HCT116 (cell line): ENCODE results near the gene NAV1. TPM values are rescaled to one million over a fixed set of nuclear protein-coding genes. Genes with fewer than 3 reads are reported as not detected.

Source experiments
- ATAC-seq: fragments of 200-7000 bp; cut with Tn5 transposase; 2 replicates; pipeline ENCODE4 v1.9.1; 2020; ENCODE audit warnings: mild to moderate bottlenecking, moderate library complexity
- BruUV-seq: library from RNA; stranded (reverse); fragments of 400-500 nt; replicated peaks from 2 replicates; lab custom pipeline; 2021; lab: Mats Ljungman, UMichigan
- CTCF ChIA-PET: fragments of 300-600 bp; sonication (Branson Sonifier 250); formaldehyde crosslinking; loops from one replicate; lab custom pipeline; 2021; ENCODE audit warnings: antibody characterized with exemption; lab: Charles Lee
- POLR2A ChIA-PET: fragments of 300-600, 350-600 bp; sonication (Branson Sonifier 250); formaldehyde crosslinking; loops from one replicate; lab custom pipeline; 2021; ENCODE audit warnings: antibody characterized with exemption; lab: Charles Lee
- RAD21 ChIA-PET, 2 experiments: fragments of 300-600 bp; sonication (Branson Sonifier 250); formaldehyde crosslinking; loops; one replicate each; lab custom pipeline; 2023; ENCODE audit warnings: low total read pairs in 2 of 2; ENCODE audit not compliant: uncharacterized antibody in 2 of 2, unreplicated experiment in 2 of 2, low non-redundant PET in 1 of 2; lab: Charles Lee
- DNase-seq: peaks from one replicate; pipeline ENCODE4 v3.0.0-alpha.2; 2010; ENCODE audit warnings: low read depth, low spot score
- H2AFZ ChIP-seq: fragments of 200-600 bp; shearing (Covaris generic), sonication (generic); 2 replicates; pipeline ENCODE4 v1.6.1; 2017; ENCODE audit warnings: low read depth, mixed run types, mixed read lengths, antibody characterized with exemption, low read length; ENCODE audit not compliant: poor library complexity, severe bottlenecking
- H3K27ac ChIP-seq: 2 replicates; pipeline ENCODE4 v1.5.1; 2012; ENCODE audit warnings: low read depth, low read length
- H3K27me3 ChIP-seq: fragments of 200-600 bp; sonication (generic); 2 replicates; pipeline ENCODE4 v1.6.1; 2016; ENCODE audit warnings: mixed run types, low read length, mixed read lengths; ENCODE audit not compliant: insufficient read depth
- H3K36me3 ChIP-seq, 2 experiments: fragments of 200-500 bp in 1 of 2; fragments of 200-600 bp in 1 of 2; sonication (Bioruptor generic) in 1 of 2; sonication (generic) in 1 of 2; 2 replicates each; pipeline versions ENCODE4 v1.5.1 to v1.6.1; 2014 to 2016; ENCODE audit warnings: low read length in 2 of 2, inconsistent platforms in 1 of 2, mixed read lengths in 1 of 2, mixed run types in 1 of 2; ENCODE audit not compliant: insufficient read depth in 2 of 2, control insufficient read depth in 1 of 2
- H3K4me1 ChIP-seq, 2 experiments: fragments of 200-600 bp in 1 of 2; sonication (generic) in 1 of 2; 2 replicates each; pipeline versions ENCODE4 v1.5.1 to v1.6.1; 2012 to 2017; ENCODE audit warnings: low read length in 2 of 2, inconsistent platforms in 1 of 2, mild to moderate bottlenecking in 1 of 2, mixed read lengths in 1 of 2, mixed run types in 1 of 2, moderate library complexity in 1 of 2; ENCODE audit not compliant: insufficient read depth in 2 of 2, control insufficient read depth in 1 of 2
- H3K4me2 ChIP-seq: fragments of 200-600 bp; sonication (generic); 2 replicates; pipeline ENCODE4 v1.6.1; 2017; ENCODE audit warnings: mixed run types, low read length, mixed read lengths
- H3K4me3 ChIP-seq, 2 experiments: fragments of 200-600 bp in 1 of 2; sonication (generic) in 1 of 2; replicated peaks in 1 of 2; 2 replicates each; pipeline ENCODE4 v1.5.1; 2011 to 2016; ENCODE audit warnings: low read length in 2 of 2, control low read depth in 1 of 2, low read depth in 1 of 2, mild to moderate bottlenecking in 1 of 2, mixed read lengths in 1 of 2, mixed run types in 1 of 2
- H3K79me2 ChIP-seq: fragments of 200-600 bp; sonication (generic); 2 replicates; pipeline ENCODE4 v1.6.1; 2017; ENCODE audit warnings: mild to moderate bottlenecking, mixed run types, low read length, moderate library complexity, mixed read lengths; ENCODE audit not compliant: insufficient read depth
- H3K9ac ChIP-seq: fragments of 200-600 bp; sonication (generic); 2 replicates; pipeline ENCODE4 v1.6.1; 2016; ENCODE audit warnings: low read length, mixed read lengths
- H3K9me2 ChIP-seq: fragments of 200-600 bp; sonication (generic), shearing (Covaris generic); 2 replicates; pipeline ENCODE4 v1.6.1; 2017; ENCODE audit warnings: mixed run types, mild to moderate bottlenecking, moderate library complexity; ENCODE audit not compliant: insufficient read depth
- H3K9me3 ChIP-seq, 2 experiments: fragments of 200-500 bp in 1 of 2; fragments of 200-600 bp in 1 of 2; sonication (Bioruptor generic) in 1 of 2; sonication (generic) in 1 of 2; 2 replicates each; pipeline ENCODE4 v1.6.1; 2014 to 2017; ENCODE audit warnings: low read length in 2 of 2, mixed read lengths in 2 of 2, inconsistent platforms in 1 of 2, low read depth in 1 of 2, mild to moderate bottlenecking in 1 of 2, mixed run types in 1 of 2, moderate library complexity in 1 of 2; ENCODE audit not compliant: control insufficient read depth in 1 of 2, insufficient read depth in 1 of 2
- H4K20me1 ChIP-seq: fragments of 200-600 bp; sonication (generic), shearing (Covaris generic); 2 replicates; pipeline ENCODE4 v1.6.1; 2017; ENCODE audit warnings: mixed run types, mild to moderate bottlenecking, moderate library complexity; ENCODE audit not compliant: insufficient read depth
- ATF3 ChIP-seq: IDR thresholded peaks from 2 replicates; pipeline ENCODE4 v1.6.1; 2012
- CBX3 ChIP-seq: IDR thresholded peaks from 2 replicates; pipeline ENCODE4 v1.6.1; 2012; ENCODE audit warnings: low read depth
- CEBPB ChIP-seq: IDR thresholded peaks from 2 replicates; pipeline ENCODE4 v1.6.1; 2012; ENCODE audit warnings: low read depth
- EGR1 ChIP-seq: IDR thresholded peaks from 2 replicates; pipeline ENCODE4 v1.6.1; 2012; ENCODE audit warnings: low read depth
- ELF1 ChIP-seq: IDR thresholded peaks from 2 replicates; pipeline ENCODE4 v1.6.1; 2012; ENCODE audit warnings: low read depth, borderline replicate concordance
- EZH2 ChIP-seq: fragments of 200-600 bp; sonication (generic); IDR thresholded peaks from 2 replicates; pipeline ENCODE4 v1.6.1; 2017; ENCODE audit warnings: antibody characterized with exemption, mixed run types
- EZH2phosphoT487 ChIP-seq: fragments of 200-600 bp; IDR thresholded peaks from 2 replicates; pipeline ENCODE4 v1.6.1; 2018; ENCODE audit warnings: antibody characterized with exemption, borderline replicate concordance
- JUND ChIP-seq: IDR thresholded peaks from 2 replicates; pipeline ENCODE4 v1.6.1; 2012
- POLR2A ChIP-seq: IDR thresholded peaks from 2 replicates; pipeline ENCODE4 v1.7.0; 2011; ENCODE audit warnings: borderline replicate concordance; ENCODE audit not compliant: insufficient read depth, insufficient read length; ENCODE audit errors: extremely low read depth
- POLR2AphosphoS5 ChIP-seq: IDR thresholded peaks from 2 replicates; pipeline ENCODE4 v1.6.1; 2011; ENCODE audit warnings: mild to moderate bottlenecking, low read depth, low read length, moderate library complexity
- RAD21 ChIP-seq: IDR thresholded peaks from 2 replicates; pipeline ENCODE4 v1.6.1; 2012; ENCODE audit warnings: low read depth, mild to moderate bottlenecking
- REST ChIP-seq: IDR thresholded peaks from 2 replicates; pipeline ENCODE4 v1.6.1; 2012; ENCODE audit warnings: low read depth
- SP1 ChIP-seq: IDR thresholded peaks from 2 replicates; pipeline ENCODE4 v1.6.1; 2012; ENCODE audit warnings: low read depth
- TCF7L2 ChIP-seq: IDR thresholded peaks from 2 replicates; pipeline ENCODE4 v1.7.0; 2011; ENCODE audit warnings: borderline replicate concordance, inconsistent platforms; ENCODE audit not compliant: insufficient read depth, insufficient read length; ENCODE audit errors: extremely low read depth
- ZBTB33 ChIP-seq: IDR thresholded peaks from 2 replicates; pipeline ENCODE4 v1.6.1; 2011; ENCODE audit warnings: mild to moderate bottlenecking, low read length, moderate library complexity; ENCODE audit not compliant: insufficient replicate concordance; ENCODE audit errors: extremely low read depth
- ZFX ChIP-seq: fragments of 450-650 bp; IDR thresholded peaks from 2 replicates; pipeline ENCODE4 v1.6.1; 2017
- intact Hi-C: fragments of 100-400 bp; cut with micrococcal nuclease; formaldehyde crosslinking; loops from 2 replicates; pipeline ENCODE4 v1.10.0; 2022
- total RNA-seq: library from RNA; stranded (reverse); gene quantifications from one replicate; pipeline ENCODE4 v1.2.1, GENCODE V29; 2021; ENCODE audit not compliant: unreplicated experiment
- TF ChIP-seq, protein P1 (sequence below), 3 experiments: fragments of 200-600 bp in 1 of 3; sonication (generic) in 1 of 3; IDR thresholded peaks in 2 of 3; conservative IDR thresholded peaks in 1 of 3; 2 replicates each; pipeline ENCODE4 v1.5.1; 2012 to 2017; ENCODE audit warnings: low read depth in 2 of 3, low read length in 2 of 3, antibody characterized with exemption in 1 of 3, borderline replicate concordance in 1 of 3, control low read depth in 1 of 3, mild to moderate bottlenecking in 1 of 3, mixed read lengths in 1 of 3, mixed run types in 1 of 3, moderate library complexity in 1 of 3; ENCODE audit not compliant: insufficient read depth in 1 of 3
- TF ChIP-seq, protein P2 (sequence below): IDR thresholded peaks from 2 replicates; pipeline ENCODE4 v1.6.1; 2012

Gene NAV1
- total RNA-seq, 1 experiment from 2014 or later: 22.8 TPM

DNA sequence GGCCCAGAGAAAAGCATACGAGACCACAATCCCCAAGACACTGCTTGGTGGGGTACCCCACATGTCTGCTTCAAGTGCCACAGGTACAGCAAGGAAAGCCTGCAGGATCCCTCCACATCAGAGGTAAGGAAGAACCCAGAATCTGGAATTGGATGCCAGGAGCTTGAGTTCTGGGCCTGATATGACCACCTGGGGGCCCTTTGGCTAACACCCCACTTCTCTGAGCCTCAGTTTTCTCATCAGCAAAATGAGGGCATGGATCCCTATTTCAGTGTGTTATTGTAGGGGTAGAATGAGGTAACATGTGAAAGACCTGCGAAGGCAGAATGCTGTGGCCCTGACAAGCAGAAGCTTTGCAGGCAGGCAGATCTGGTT lies 24.5 kb downstream of the NAV1 start:
- H3K27ac ChIP-seq: no peak overlapping the region
- no peak overlapping the region for H3K9ac ChIP-seq
- intact Hi-C loops: no loop called here
- DNase-seq (no peak), ATAC-seq (no peak)
- POLR2A ChIA-PET: no interaction called here
- no peaks in the 10 kb centered on the region for H3K9me3 ChIP-seq
- H3K4me3 ChIP-seq: no peak overlapping the region
- no peak overlapping the region for H3K4me2 ChIP-seq
- BruUV-seq: no TSS peak
- H3K79me2 ChIP-seq: no peaks in the 10 kb centered on the region
- no peaks in the 10 kb centered on the region for H3K27me3 ChIP-seq
- no peak for TF ChIP-seq CEBPB
- TF ChIP-seq EZH2phosphoT487: no peak
- no peak for TF ChIP-seq ZBTB33
- TF ChIP-seq, protein P1, sequence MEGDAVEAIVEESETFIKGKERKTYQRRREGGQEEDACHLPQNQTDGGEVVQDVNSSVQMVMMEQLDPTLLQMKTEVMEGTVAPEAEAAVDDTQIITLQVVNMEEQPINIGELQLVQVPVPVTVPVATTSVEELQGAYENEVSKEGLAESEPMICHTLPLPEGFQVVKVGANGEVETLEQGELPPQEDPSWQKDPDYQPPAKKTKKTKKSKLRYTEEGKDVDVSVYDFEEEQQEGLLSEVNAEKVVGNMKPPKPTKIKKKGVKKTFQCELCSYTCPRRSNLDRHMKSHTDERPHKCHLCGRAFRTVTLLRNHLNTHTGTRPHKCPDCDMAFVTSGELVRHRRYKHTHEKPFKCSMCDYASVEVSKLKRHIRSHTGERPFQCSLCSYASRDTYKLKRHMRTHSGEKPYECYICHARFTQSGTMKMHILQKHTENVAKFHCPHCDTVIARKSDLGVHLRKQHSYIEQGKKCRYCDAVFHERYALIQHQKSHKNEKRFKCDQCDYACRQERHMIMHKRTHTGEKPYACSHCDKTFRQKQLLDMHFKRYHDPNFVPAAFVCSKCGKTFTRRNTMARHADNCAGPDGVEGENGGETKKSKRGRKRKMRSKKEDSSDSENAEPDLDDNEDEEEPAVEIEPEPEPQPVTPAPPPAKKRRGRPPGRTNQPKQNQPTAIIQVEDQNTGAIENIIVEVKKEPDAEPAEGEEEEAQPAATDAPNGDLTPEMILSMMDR (IDR thresholded peaks at IDR 0.05 in 2 of 3, conservative IDR thresholded peaks at IDR 0.05 in 1 of 3; ENCODE audit: borderline replicate concordance in 1 of 3, insufficient read depth in 1 of 3, low read depth in 2 of 3, low read length in 2 of 3): no peak
- TF ChIP-seq EGR1: no peak
- no peak for TF ChIP-seq ELF1
- TF ChIP-seq ZFX: no peak
- TF ChIP-seq TCF7L2: no peak
- no peak for TF ChIP-seq JUND
- no peak for TF ChIP-seq ATF3
- TF ChIP-seq, protein P2, sequence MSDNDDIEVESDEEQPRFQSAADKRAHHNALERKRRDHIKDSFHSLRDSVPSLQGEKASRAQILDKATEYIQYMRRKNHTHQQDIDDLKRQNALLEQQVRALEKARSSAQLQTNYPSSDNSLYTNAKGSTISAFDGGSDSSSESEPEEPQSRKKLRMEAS: no peak
- TF ChIP-seq RAD21: no peak
- TF ChIP-seq CBX3: no peak
- no peak for TF ChIP-seq REST
- no peak for TF ChIP-seq POLR2AphosphoS5
- TF ChIP-seq SP1: no peak
- no peak for TF ChIP-seq EZH2
- TF ChIP-seq POLR2A: no peak
- H4K20me1 ChIP-seq: no peaks in the 10 kb centered on the region
- CTCF ChIA-PET: interaction anchor here (1.2 to 1.7 kb wide), 2 partner anchors 146 to 230 kb away, joined by 3 to 5 read pairs; no protein-coding TSS in a partner anchor
- H3K36me3 ChIP-seq: no peaks in the 10 kb centered on the region
- RAD21 ChIA-PET: no interaction called here
- H2AFZ ChIP-seq: no peak overlapping the region
- H3K4me1 ChIP-seq: peaks cover 2 to 17% of the 10 kb centered on the region in 2 experiments; a peak in 3 of 4 replicates
- no peaks in the 10 kb centered on the region for H3K9me2 ChIP-seq
